Kidney (tissue), 14 donors: ENCODE data around the gene NPAS1. TPM values are rescaled to one million over a fixed set of nuclear protein-coding genes. Genes with fewer than 3 reads are reported as not detected.

Experiments
- DNase-seq, 5 donors: peaks; one replicate each; pipeline ENCODE4 v3.0.0-alpha.2; 2013 to 2020
- FAIRE-seq: peaks from 2 replicates; lab custom pipeline; 2012; peaks lifted over from hg19 to GRCh38; lab: Jason Lieb, UNC
- H3K27ac ChIP-seq, 2 donors: one replicate each; pipeline ENCODE4 v1.7.0; 2013; ENCODE audit warnings: low read depth in 2 of 2, low read length in 2 of 2, inconsistent platforms in 1 of 2
- H3K27me3 ChIP-seq: one replicate; pipeline ENCODE4 v1.7.1; 2013; ENCODE audit warnings: low read length, inconsistent platforms; ENCODE audit not compliant: control insufficient read depth, insufficient read depth
- H3K36me3 ChIP-seq, 3 donors: one replicate each; pipeline versions ENCODE4 v1.7.0 to v1.7.1; 2013; ENCODE audit warnings: low read length in 3 of 3, control low read depth in 1 of 3, inconsistent platforms in 1 of 3; ENCODE audit not compliant: insufficient read depth in 3 of 3, control insufficient read depth in 2 of 3
- H3K4me1 ChIP-seq, 3 donors: one replicate each; pipeline versions ENCODE4 v1.7.0 to v1.7.1; 2013; ENCODE audit warnings: low read length in 3 of 3, inconsistent platforms in 1 of 3, low read depth in 1 of 3; ENCODE audit not compliant: control insufficient read depth in 2 of 3, insufficient read depth in 2 of 3
- H3K4me3 ChIP-seq, 3 donors: one replicate each; pipeline versions ENCODE4 v1.7.0 to v1.8.1; 2013; ENCODE audit warnings: low read length in 3 of 3, control low read depth in 1 of 3, inconsistent platforms in 1 of 3
- H3K9ac ChIP-seq, 3 donors: one replicate each; pipeline versions ENCODE4 v1.7.0 to v1.7.1; 2013; ENCODE audit warnings: low read length in 3 of 3, control low read depth in 1 of 3, inconsistent platforms in 1 of 3
- H3K9me3 ChIP-seq, 3 donors: one replicate each; pipeline versions ENCODE4 v1.7.0 to v1.7.1; 2013; ENCODE audit warnings: low read length in 3 of 3, control low read depth in 1 of 3, inconsistent platforms in 1 of 3; ENCODE audit not compliant: control insufficient read depth in 2 of 3, insufficient read depth in 1 of 3
- intact Hi-C: fragments of 100-400 bp; cut with DNase I; formaldehyde crosslinking; loops from one replicate; pipeline ENCODE4 v1.11.1; 2022
- polyA plus RNA-seq: library from polyadenylated mRNA; stranded (reverse); fragments of 350-450 nt; fragmentation: Illumina TruSeq; extraction: RNeasy Lipid Tissue Mini Kit (QIAGEN cat#74804); gene quantifications from one replicate; pipeline ENCODE4 v1.2.3, GENCODE V29; 2014; ENCODE audit warnings: low read depth, low replicate concordance; ENCODE audit not compliant: insufficient read depth
- total RNA-seq: library from RNA; stranded (reverse); fragmentation: NEBNext Ultra II Directional; extraction: Animal tissue kit (Norgen Biotek cat#: 25700); gene quantifications from one replicate; pipeline ENCODE4 v1.2.1, GENCODE V29; 2021
- TF ChIP-seq, protein P1 (sequence below): IDR thresholded peaks from 3 replicates; pipeline ENCODE4 v1.5.1; 2012; ENCODE audit warnings: mild to moderate bottlenecking, moderate library complexity, borderline replicate concordance; ENCODE audit not compliant: insufficient read depth; ENCODE audit errors: extremely low read depth
- donor health status: control.
- donor health status: control.
- donor health status: control.
- donor health status: control.
- donor health status: control.
- donor health status: DM: yes; HTN: yes; CAD: no.
- donor health status: Normal renal cell carcinoma (clear cell type).

Gene NPAS1
- total and polyA plus RNA-seq, 2 donors from 2014 or later, result 0.38 to 1.7 TPM

DNA sequence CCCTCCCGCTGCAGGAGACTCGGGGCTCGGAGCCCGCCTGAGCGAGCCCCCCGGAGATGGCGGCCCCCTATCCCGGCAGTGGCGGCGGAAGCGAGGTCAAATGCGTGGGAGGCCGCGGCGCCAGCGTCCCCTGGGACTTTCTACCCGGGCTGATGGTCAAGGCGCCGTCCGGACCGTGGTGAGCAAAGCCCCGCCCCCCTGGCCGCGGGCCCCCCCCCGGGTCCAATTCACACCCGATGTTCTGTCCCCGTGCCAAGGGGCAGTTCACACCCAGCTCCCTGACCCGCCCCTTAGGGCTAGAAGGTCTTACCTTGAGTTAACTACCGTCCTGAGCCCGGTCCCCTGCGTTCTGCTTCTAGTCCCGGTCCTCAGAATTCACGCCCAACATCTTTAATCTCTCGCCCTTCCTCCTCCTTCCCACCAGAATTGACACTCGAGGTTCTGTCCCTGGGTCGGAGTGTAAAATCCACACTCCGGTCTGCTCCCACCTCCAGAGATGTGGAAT, 1.4 kb downstream of the NPAS1 start:
- no peaks in the 10 kb centered on the region for H3K36me3 ChIP-seq
- peaks cover 0 to 9% (median 0%) of the 10 kb centered on the region in 3 donors for H3K4me1 ChIP-seq
- no peak overlapping the region for H3K27ac ChIP-seq
- no peaks in the 10 kb centered on the region for H3K9me3 ChIP-seq
- TF ChIP-seq, protein P1, sequence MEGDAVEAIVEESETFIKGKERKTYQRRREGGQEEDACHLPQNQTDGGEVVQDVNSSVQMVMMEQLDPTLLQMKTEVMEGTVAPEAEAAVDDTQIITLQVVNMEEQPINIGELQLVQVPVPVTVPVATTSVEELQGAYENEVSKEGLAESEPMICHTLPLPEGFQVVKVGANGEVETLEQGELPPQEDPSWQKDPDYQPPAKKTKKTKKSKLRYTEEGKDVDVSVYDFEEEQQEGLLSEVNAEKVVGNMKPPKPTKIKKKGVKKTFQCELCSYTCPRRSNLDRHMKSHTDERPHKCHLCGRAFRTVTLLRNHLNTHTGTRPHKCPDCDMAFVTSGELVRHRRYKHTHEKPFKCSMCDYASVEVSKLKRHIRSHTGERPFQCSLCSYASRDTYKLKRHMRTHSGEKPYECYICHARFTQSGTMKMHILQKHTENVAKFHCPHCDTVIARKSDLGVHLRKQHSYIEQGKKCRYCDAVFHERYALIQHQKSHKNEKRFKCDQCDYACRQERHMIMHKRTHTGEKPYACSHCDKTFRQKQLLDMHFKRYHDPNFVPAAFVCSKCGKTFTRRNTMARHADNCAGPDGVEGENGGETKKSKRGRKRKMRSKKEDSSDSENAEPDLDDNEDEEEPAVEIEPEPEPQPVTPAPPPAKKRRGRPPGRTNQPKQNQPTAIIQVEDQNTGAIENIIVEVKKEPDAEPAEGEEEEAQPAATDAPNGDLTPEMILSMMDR, result no peak
- DNase-seq (no peak), FAIRE-seq (no peak)
- H3K27me3 ChIP-seq, result peaks cover 20% of the 10 kb centered on the region
- no peak overlapping the region for H3K9ac ChIP-seq
- no peak overlapping the region for H3K4me3 ChIP-seq
- intact Hi-C loops, result no loop called here

DNA sequence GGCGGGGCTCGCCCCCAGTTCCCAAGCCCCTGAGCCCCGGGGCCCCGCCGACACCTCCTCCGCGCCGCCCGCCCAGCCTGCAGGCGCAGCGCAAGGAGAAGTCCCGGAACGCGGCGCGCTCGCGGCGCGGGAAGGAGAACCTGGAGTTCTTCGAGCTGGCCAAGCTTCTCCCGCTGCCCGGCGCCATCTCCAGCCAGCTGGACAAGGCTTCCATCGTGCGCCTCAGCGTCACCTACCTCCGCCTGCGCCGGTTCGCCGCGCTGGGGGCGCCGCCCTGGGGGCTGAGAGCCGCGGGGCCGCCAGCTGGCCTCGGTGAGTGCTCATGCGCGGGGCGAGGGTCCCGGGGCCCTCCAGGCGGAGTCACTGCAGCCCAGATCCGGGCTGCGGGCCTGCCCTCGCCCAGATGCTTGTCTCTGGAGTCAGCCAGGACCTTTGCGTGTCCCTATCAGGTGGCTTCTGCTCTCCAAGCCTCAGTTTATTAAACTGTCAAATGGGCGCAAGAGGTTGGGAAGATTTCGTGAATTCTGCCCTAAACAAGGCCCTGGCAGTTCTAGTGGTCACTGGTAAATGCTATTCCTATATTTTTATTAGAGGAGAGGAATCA, 2.0 kb downstream of the NPAS1 start:
- FAIRE-seq (no peak), DNase-seq (peak in 4 of 5 donors; percentile 34 to 56 (median 42))
- H3K27ac ChIP-seq, result no peak overlapping the region
- H3K9ac ChIP-seq, result no peak overlapping the region
- intact Hi-C loops, result no loop called here
- TF ChIP-seq, protein P1, result no peak
- no peak overlapping the region for H3K4me3 ChIP-seq
- H3K9me3 ChIP-seq, result no peaks in the 10 kb centered on the region
- H3K27me3 ChIP-seq, result peaks cover 23% of the 10 kb centered on the region
- H3K36me3 ChIP-seq, result no peaks in the 10 kb centered on the region
- peaks cover 0 to 9% (median 0%) of the 10 kb centered on the region in 3 donors for H3K4me1 ChIP-seq

DNA sequence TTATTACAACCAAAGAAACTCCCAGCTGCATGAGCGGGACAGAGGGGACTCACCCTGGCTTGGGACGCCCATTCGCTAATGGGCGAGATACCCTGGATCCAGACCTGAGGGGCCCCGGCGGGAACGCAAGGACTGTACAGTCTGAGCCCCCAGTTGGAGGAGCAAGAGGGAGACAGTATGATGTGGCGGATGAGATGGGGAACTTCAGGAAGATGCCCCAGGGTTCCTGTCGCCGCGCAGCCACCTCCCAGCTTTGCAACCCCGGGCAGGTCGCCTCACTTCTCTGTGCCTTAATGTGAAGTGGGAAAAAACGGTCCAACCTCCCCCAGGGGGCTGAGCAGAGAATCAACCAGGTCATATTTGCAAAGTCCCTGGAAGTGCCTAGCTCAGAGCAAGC, 2.5 kb downstream of the NPAS1 start:
- no peak for DNase-seq
- Histone ChIP-seq H3K4me3 (no peak overlapping the region), H3K4me1 (peaks cover 0 to 9% (median 0%) of the 10 kb centered on the region in 3 donors), H3K9ac (no peak overlapping the region), H3K27ac (no peak overlapping the region), H3K36me3 (no peaks in the 10 kb centered on the region), H3K9me3 (no peaks in the 10 kb centered on the region), H3K27me3 (peaks cover 23% of the 10 kb centered on the region)
- FAIRE-seq, result no peak
- TF ChIP-seq, protein P1, result no peak
- intact Hi-C loops, result no loop called here
